Astrocyte (in vitro differentiated cells and primary cell): ENCODE measurements around the gene MRS2. TPM values are rescaled to one million over a fixed set of nuclear protein-coding genes. Genes with fewer than 3 reads are reported as not detected.
A peak's percentile ranks its signal among the peaks of the same experiment; 100 is the strongest.
"Not testable (repeated sequence)": the region's sequence is repeated elsewhere in the genome, so short reads cannot be mapped to it uniquely, and the experiment has no call there.

Source experiments
- DNase-seq: peaks from one replicate; pipeline ENCODE4 v3.0.0-alpha.2; 2010; ENCODE audit warnings: low read depth
- FAIRE-seq: peaks from 2 replicates; lab custom pipeline; 2011; peaks lifted over from hg19 to GRCh38; lab: Jason Lieb, UNC
- H2AFZ ChIP-seq: 2 replicates; pipeline ENCODE4 v1.6.0; 2012; ENCODE audit warnings: low read depth, low read length, inconsistent platforms
- H3K27ac ChIP-seq: 2 replicates; pipeline ENCODE4 v1.5.1; 2011; ENCODE audit warnings: low read depth, low read length, inconsistent platforms
- H3K27me3 ChIP-seq: 2 replicates; pipeline ENCODE4 v1.6.0; 2011; ENCODE audit warnings: low read length, inconsistent platforms; ENCODE audit not compliant: insufficient read depth
- H3K36me3 ChIP-seq: 2 replicates; pipeline ENCODE4 v1.5.1; 2011; ENCODE audit warnings: low read length, inconsistent platforms; ENCODE audit not compliant: insufficient read depth
- H3K4me1 ChIP-seq: 2 replicates; pipeline ENCODE4 v1.5.1; 2011; ENCODE audit warnings: low read length, inconsistent platforms; ENCODE audit not compliant: insufficient read depth
- H3K4me2 ChIP-seq: 2 replicates; pipeline ENCODE4 v1.6.0; 2012; ENCODE audit warnings: low read length, inconsistent platforms
- H3K4me3 ChIP-seq: 2 replicates; pipeline ENCODE4 v1.5.1; 2011; ENCODE audit warnings: low read depth, mild to moderate bottlenecking, low read length, inconsistent platforms; ENCODE audit not compliant: insufficient read depth
- H3K79me2 ChIP-seq: 2 replicates; pipeline ENCODE4 v1.6.0; 2012; ENCODE audit warnings: mild to moderate bottlenecking, low read length, inconsistent platforms; ENCODE audit not compliant: insufficient read depth
- H3K9ac ChIP-seq: 2 replicates; pipeline ENCODE4 v1.6.0; 2012; ENCODE audit warnings: mild to moderate bottlenecking, low read length, inconsistent platforms
- H3K9me3 ChIP-seq: 2 replicates; pipeline ENCODE4 v1.5.1; 2012; ENCODE audit warnings: low read depth, mild to moderate bottlenecking, low read length, inconsistent platforms; ENCODE audit not compliant: insufficient read depth
- H4K20me1 ChIP-seq: 2 replicates; pipeline ENCODE4 v1.6.0; 2012; ENCODE audit warnings: low read length, inconsistent platforms; ENCODE audit not compliant: insufficient read depth
- H3K27ac Mint-ChIP-seq: one replicate; pipeline ENCODE4 v1.8.0; 2021; ENCODE audit warnings: mild to moderate bottlenecking, mixed read lengths; ENCODE audit not compliant: unreplicated experiment
- H3K27me3 Mint-ChIP-seq: one replicate; pipeline ENCODE4 v1.8.0; 2021; ENCODE audit warnings: low read depth, mixed read lengths; ENCODE audit not compliant: unreplicated experiment
- H3K36me3 Mint-ChIP-seq: one replicate; pipeline ENCODE4 v1.8.0; 2021; ENCODE audit warnings: low read depth, mixed read lengths; ENCODE audit not compliant: unreplicated experiment
- H3K4me1 Mint-ChIP-seq: one replicate; pipeline ENCODE4 v1.8.0; 2021; ENCODE audit warnings: low read depth, mixed read lengths; ENCODE audit not compliant: unreplicated experiment
- H3K4me3 Mint-ChIP-seq: one replicate; pipeline ENCODE4 v1.8.0; 2021; ENCODE audit warnings: mild to moderate bottlenecking, moderate library complexity, mixed read lengths; ENCODE audit not compliant: unreplicated experiment
- H3K9me3 Mint-ChIP-seq: one replicate; pipeline ENCODE4 v1.8.0; 2021; ENCODE audit warnings: mild to moderate bottlenecking, mixed read lengths; ENCODE audit not compliant: unreplicated experiment
- CTCF ChIP-seq: IDR thresholded peaks from 2 replicates; pipeline ENCODE4 v1.5.1; 2011; ENCODE audit warnings: low read depth, mild to moderate bottlenecking, inconsistent platforms, low read length, moderate library complexity; ENCODE audit not compliant: insufficient read depth
- EZH2 ChIP-seq: IDR thresholded peaks from 2 replicates; pipeline ENCODE4 v1.6.1; 2012; ENCODE audit warnings: mild to moderate bottlenecking, low read length, inconsistent platforms; ENCODE audit not compliant: insufficient read depth
- total RNA-seq: library from RNA; stranded (reverse); gene quantifications from 2 replicates; pipeline ENCODE4 v1.2.1, GENCODE V29; 2021

MRS2 gene
- total RNA-seq, 1 donor from 2014 or later, result 68.9 TPM

- Histone ChIP-seq H3K79me2 (no peaks in the 10 kb centered on the region), H3K27ac (no peak overlapping the region), H3K36me3 (no peaks in the 10 kb centered on the region), H2AFZ (no peak overlapping the region), H3K9me3 (no peaks in the 10 kb centered on the region), H3K27me3 (no peaks in the 10 kb centered on the region), H3K9ac (no peak overlapping the region), H3K4me3 (no peak overlapping the region), H3K4me2 (no peak overlapping the region), H4K20me1 (no peaks in the 10 kb centered on the region), H3K4me1 (no peaks in the 10 kb centered on the region)
- no peaks in the 10 kb centered on the region for H3K36me3 Mint-ChIP-seq
- TF ChIP-seq EZH2, result no peak
- no peak for TF ChIP-seq CTCF
- DNase-seq, result no peak
- no peak overlapping the region for H3K4me3 Mint-ChIP-seq
- peaks cover 2% of the 10 kb centered on the region for H3K9me3 Mint-ChIP-seq
- H3K4me1 Mint-ChIP-seq, result peaks cover 5% of the 10 kb centered on the region
- no peak overlapping the region for H3K27ac Mint-ChIP-seq
- H3K27me3 Mint-ChIP-seq, result no peaks in the 10 kb centered on the region
- no peak for FAIRE-seq
These were observed 21.1 kb upstream of the MRS2 start for GRCh38 chr6:24381476-24382219.

- peak overlapping the region; percentile 68 for H3K27ac Mint-ChIP-seq
- H3K4me3 Mint-ChIP-seq, result no peak overlapping the region
- Histone ChIP-seq H3K4me1 (no peaks in the 10 kb centered on the region), H3K27me3 (no peaks in the 10 kb centered on the region), H2AFZ (no peak overlapping the region), H4K20me1 (no peaks in the 10 kb centered on the region), H3K79me2 (no peaks in the 10 kb centered on the region), H3K9ac (no peak overlapping the region), H3K4me2 (no peak overlapping the region), H3K36me3 (no peaks in the 10 kb centered on the region), H3K4me3 (no peak overlapping the region), H3K9me3 (no peaks in the 10 kb centered on the region), H3K27ac (no peak overlapping the region)
- TF ChIP-seq CTCF, result no peak
- no peak for TF ChIP-seq EZH2
- DNase-seq (no peak), FAIRE-seq (no peak)
- H3K27me3 Mint-ChIP-seq, result no peaks in the 10 kb centered on the region
- peaks cover 2% of the 10 kb centered on the region for H3K9me3 Mint-ChIP-seq
- H3K4me1 Mint-ChIP-seq, result peaks cover 5% of the 10 kb centered on the region
- H3K36me3 Mint-ChIP-seq, result no peaks in the 10 kb centered on the region
These were observed 20.6 kb upstream of the MRS2 start for GRCh38 chr6:24382220-24382540.

- not testable (repeated sequence) for H3K36me3 ChIP-seq, H3K9ac ChIP-seq, H3K36me3 Mint-ChIP-seq, H3K27me3 Mint-ChIP-seq, FAIRE-seq, H3K4me1 ChIP-seq, H3K9me3 Mint-ChIP-seq, H3K79me2 ChIP-seq, H2AFZ ChIP-seq, H3K4me2 ChIP-seq, H3K9me3 ChIP-seq, H4K20me1 ChIP-seq, H3K27ac ChIP-seq, DNase-seq, H3K4me3 Mint-ChIP-seq, H3K27me3 ChIP-seq, H3K4me1 Mint-ChIP-seq, H3K4me3 ChIP-seq
- H3K27ac Mint-ChIP-seq, result peak overlapping the region; percentile 68
These were observed 19.7 kb upstream of the MRS2 start for GRCh38 chr6:24382891-24383494.

GRCh38 chr6:24384369-24385130 lies 18.2 kb upstream of the MRS2 start:
- not testable (repeated sequence) for H3K4me3 Mint-ChIP-seq, H3K4me1 Mint-ChIP-seq, H3K36me3 ChIP-seq, H3K9ac ChIP-seq, H3K27me3 Mint-ChIP-seq, FAIRE-seq, H4K20me1 ChIP-seq, H3K36me3 Mint-ChIP-seq, H3K4me3 ChIP-seq, H3K79me2 ChIP-seq, H3K4me2 ChIP-seq, H3K9me3 ChIP-seq, H3K9me3 Mint-ChIP-seq, H3K27ac ChIP-seq, H3K27me3 ChIP-seq, H3K27ac Mint-ChIP-seq, H3K4me1 ChIP-seq, H2AFZ ChIP-seq, DNase-seq
